GM21786 (cell line): ENCODE data around the gene CENPT.

Source experiments
- ATAC-seq: cut with Tn5 transposase; IDR thresholded peaks from one replicate; pipeline ENCODE4 v1.9.1; 2021; ENCODE audit not compliant: unreplicated experiment

Gene CENPT

GRCh38 chr16:67814567-67814966 lies 32.9 kb downstream of the CENPT start:
- ATAC-seq, result no peak

DNA sequence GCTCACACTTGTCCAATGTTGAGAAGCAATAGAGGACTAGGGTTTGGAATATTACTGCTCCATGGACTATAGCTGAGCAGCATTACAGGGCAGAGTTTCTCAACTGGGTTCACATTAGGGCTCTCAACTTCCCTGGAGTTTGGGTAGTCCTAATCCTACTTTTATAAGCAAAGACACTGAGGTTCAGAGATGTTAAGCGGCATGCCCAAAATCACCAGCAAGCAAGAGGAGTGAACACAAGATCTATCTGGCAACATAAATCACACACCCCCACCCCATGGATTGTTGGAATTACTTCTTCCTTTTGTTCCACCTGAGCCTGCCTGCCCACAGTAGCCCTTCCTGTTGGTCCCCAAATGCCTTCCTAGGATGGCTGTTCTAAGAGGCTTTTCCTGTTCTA lies 35.6 kb downstream of the CENPT start:
- ATAC-seq, result no peak

DNA sequence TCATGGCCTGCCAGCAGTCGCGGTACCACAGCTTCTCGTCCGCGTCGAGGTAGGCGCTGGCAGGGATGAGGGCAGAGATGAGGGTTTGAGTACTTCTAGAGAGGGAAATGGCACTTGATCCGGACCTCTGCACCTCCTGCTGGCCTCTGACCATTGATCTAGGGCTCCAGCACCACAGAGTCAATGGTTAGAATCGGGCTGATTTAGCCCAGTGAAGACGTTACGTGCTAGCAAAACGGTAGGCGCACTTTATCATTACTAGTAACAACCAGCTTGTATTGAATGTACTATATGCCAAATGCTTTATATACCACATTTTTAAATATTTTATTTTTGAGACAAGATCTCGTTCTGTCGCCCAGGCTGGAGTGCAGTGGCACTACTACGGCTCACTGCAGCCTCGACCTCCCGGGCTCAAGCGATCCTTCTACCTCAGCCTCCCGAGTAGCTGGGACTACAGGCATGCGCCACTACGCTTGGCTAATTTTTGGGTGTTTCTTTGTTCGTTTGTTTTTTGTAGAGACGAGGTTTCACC lies 40.3 kb downstream of the CENPT start:
- no peak for ATAC-seq

- peak; percentile 95 for ATAC-seq
Observed at GRCh38 chr16:67806428-67807147, 40.9 kb downstream of the CENPT start, which contains the start of the genes RANBP10 and TSNAXIP1. TSS of gene RANBP10 (minus strand) at chr16:67806560. CDS start at chr16:67806536, 24 bp downstream. TSS of gene TSNAXIP1 (plus strand) at chr16:67806889. CDS start at chr16:67807150, 261 bp downstream.

DNA sequence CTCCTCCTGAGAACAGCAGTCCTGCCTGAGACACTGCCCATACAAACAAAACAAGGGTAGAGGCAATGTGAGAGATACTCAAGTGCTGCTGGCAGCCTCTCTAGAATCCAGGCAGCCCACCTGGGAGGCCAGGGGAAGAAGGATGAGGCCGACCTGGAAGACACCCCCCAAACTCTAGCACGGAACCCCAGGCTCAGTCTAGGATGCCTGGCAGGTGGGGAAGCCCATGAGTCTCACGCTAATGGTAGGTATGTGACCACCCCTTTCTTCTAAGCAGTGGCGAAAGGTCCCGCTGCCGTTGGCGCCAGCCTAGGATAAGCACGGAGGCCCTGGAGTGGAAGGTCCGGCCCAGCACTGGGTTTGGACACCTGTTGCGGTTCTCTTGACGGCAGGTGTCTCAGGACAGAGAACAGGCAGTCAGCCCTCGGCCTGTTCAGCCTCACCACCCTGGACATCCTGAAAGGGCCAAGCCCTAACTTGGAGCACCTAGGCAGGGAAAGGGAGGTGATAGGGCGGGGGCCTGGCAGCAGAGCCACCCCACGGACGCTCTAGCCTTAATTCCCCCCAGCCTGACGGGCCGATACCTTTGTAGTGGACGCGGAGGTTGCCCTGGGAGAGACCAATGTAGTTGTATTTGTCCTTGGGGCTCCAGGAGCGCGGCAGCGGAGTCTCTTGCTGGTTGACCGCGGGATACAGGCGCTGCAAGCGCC lies 41.6 kb downstream of the CENPT start:
- ATAC-seq, result no peak

- ATAC-seq, result no peak
Observed at GRCh38 chr16:67804853-67805542, 42.5 kb downstream of the CENPT start.

- no peak for ATAC-seq
Observed at GRCh38 chr16:67803894-67804293, 43.6 kb downstream of the CENPT start.

DNA sequence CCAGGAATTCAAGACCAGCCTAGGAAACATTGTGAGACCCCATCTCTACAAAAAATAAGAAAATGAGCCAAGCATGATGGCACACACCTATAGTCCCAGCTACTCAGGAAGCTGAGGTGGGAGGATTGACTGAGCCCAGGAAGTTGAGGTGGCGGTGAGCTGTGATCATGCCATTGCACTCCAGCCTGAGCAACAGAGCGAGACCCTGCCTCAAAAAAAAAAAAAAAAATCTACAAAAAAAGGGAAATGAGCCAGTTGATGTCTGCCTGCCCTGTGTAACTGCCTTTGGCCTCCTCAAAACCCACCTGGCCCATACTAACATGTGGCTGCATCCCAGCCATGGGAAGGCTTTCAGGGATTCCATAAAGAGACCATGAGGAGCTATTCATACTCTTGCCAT lies 45.6 kb downstream of the CENPT start:
- no peak for ATAC-seq

DNA sequence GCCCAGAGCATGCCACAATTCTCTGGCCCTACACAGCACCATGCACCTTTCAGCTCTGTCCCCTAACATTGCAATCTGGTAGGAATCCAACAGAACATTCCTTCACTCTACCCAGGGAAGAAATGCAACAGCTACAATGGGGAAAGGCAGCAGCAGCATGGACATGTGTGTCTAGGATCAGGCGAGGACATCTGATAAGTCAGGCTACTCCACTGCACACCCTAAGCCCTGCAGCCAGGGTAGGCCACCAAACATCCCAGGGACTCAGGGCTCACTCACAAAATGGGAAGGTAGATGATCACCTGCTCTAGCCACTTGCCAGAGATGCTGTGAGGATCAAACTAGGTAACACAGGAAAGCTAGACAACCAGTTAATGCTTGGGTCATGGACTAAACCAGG lies 46.3 kb downstream of the CENPT start:
- no peak for ATAC-seq

DNA sequence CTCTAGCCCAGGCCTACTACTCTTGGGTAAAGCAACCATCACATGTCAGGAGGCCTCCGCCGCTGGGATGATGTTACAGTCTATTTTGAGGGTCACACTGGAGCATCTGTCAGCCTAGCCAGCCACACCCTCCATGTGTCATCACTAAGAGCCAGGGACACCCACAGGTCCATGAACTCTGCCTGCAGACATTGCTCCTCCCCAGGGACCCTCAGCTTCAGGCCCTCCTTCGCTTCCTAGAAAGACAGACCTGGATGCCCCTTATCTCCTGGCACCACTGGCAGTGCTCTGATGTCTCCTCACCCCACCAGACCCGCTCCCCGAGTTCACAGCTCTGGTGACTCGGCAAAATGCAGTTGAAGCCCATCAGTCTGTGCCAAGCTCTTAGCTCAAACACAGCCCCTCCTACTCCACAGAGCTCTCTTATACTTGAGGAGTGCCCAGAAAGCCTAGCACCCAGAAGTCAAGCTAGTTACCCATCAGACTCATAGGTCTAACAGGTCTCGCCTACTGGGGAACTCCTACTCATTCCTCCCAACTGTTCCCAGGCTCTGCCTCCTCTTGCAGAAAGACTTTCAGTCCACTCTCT lies 47.1 kb downstream of the CENPT start:
- no peak for ATAC-seq

- ATAC-seq, result no peak
Observed at GRCh38 chr16:67796099-67796718, 51.3 kb downstream of the CENPT start.

DNA sequence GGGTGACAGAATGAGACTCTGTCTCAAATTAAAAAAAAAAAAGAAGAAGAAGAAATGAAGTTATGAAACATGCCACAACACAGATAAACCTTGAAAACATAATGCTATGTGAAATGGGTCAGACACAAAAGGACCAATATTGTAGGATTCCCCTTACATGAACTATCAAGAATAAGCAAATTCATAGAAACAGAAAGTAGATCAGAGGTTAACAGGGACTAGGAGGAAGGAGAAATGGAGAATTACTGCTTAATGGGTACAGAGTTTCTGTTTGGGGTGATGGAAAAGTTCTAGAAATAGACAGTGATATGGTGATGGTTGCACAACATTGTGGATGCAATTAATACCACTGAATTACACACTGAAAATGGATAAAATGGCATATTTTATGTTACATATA lies 57.4 kb downstream of the CENPT start:
- ATAC-seq, result no peak

DNA sequence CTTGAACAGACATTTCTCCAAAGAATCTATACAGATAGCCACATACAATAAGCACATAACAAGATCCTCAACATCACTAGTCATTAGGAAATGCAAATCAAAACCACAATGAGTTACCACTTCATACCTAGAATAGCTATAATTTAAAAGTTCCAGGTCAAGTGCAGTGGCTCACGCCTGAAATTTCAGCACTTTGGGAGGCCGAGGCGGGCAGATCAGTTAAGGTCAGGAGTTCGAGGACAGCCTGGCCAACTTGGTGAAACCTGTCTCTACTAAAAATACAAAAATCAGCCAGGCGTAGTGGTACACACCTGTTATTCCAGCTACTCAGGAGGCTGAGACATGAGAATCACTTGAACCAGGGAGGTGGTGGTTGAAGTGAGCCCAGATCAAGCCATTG lies 61.0 kb downstream of the CENPT start:
- no peak for ATAC-seq

- ATAC-seq, result no peak
Observed at GRCh38 chr16:67783353-67783725, 64.2 kb downstream of the CENPT start.

DNA sequence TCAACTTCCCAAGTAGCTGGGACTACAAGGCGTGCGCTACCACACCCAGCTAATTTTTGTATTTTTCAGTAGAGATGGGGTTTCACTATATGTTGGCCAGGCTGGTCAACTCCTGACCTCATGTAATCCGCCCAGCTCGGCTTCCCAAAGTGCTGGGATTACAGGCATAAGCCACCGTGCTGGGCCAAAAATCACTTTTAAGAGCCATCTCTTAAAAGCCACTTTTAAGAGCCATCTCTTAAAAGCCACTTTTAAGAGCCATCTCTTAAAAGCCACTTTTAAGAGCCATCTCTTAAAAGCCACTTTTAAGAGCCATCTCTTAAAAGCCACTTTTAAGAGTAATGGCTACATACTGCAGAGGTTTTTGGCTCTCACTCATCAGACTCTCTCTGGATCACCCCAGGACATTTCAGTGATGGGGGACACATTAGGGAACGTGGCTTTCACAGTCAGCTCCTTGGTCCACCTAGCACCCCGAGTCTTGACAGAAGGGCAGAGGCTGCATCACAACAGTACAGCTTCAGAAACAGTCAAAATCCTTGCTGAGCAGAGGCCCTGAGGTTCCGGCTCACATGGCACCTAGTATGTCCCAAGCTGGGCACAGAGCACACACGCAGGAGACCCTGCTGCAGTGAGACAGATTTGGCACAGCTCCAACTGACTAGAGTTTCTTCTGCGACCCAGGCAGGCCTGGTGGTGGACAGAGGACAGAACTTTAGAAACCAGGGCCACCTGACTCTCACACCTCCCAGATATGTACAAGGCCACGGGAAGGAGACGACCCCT lies 64.7 kb downstream of the CENPT start:
- ATAC-seq, result no peak

DNA sequence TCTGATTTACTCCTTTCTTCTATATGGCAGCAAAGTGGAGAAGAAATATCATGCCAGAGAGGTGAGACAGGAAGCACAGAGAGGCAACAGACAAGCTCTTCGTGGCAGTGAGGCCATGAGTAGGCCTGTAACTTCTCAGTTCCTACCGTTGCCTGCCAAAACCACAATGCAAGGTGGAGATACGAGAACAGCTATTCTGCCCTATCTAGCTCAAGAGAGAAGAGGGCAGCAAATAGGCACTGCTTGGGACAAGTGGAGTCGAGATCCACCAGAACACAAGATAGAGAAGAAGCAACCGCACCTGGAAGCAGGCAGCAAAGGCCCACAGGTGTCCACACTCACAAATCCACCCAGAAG lies 66.0 kb downstream of the CENPT start:
- ATAC-seq, result no peak

DNA sequence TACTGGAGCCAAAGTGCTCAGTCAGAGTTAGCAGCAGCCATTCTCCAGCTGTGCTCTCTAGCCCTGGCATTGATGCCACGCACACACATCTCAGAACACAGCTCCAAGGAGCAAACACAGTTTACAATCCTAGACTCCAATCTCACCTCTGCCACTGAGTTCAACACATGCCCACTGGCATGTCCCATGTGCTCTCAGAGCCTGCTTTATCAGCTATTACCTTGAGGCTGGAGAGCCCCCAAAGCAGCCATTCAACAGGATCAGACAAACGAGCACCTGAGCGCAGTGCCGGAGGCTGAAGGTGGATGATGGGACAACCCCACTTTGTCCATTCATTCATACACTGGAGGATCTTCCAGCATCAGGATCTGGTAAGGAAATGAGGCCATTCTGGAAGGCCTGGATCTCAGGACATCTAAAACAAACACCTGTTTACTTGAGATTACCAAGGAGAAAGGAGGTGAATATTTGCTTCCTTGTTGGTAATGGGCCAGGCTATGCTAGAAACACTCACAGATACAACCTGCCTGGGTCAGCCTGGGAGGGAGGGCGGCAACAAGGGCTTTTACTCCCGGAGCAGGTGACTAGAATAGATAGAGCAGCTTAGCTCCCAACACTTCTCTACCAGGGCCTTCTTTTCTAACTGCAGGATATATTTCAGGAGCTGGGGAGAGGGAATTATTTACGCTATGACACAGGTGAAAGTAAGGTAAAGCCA lies 66.5 kb downstream of the CENPT start:
- no peak for ATAC-seq

DNA sequence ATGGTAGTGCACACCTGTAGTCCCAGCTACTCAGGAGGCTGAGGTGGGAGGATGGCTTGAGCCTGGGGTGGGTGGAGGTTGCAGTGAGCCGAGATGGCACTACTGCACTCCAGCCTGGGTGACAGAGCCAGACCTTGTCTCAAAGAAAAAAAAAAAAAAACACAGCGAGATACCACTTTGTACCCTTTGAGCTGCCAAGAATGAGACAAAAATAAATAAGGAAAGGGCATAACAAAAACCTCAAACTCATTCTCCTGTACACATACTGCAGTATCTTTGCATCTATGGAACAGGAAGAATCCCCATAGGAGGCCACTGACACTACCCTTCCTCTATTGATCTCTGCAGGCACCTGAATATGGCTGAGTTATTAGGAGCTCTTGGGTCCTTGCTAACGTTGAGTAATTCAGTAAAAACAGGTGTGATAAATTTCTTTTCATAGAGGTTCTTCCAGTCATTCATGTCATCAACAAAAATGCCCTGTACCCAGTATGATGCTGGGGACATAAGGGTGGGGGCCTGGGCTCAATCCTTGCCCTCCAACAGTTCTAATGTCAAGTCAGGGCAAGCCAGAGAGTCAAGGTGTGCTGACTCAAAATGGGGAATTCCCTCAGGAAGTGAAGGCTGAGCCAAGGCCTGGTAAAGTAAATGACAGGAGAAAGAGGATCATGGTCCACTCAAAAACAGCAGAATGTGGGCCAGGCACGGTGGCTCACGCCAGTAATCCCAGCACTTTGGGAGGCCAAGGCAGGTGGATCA lies 68.1 kb downstream of the CENPT start:
- ATAC-seq, result no peak
